GM12878 (cell line): ENCODE measurements around the gene ALMS1. TPM values are rescaled to one million over a fixed set of nuclear protein-coding genes. Genes with fewer than 3 reads are reported as not detected.

Experiments
- CBX5 ChIP-seq: sonication (generic); IDR thresholded peaks from 2 replicates; pipeline ENCODE4 v1.6.1; 2016; ENCODE audit warnings: low read depth, moderate library complexity, mild to moderate bottlenecking, inconsistent platforms
- HDAC6 ChIP-seq: fragments of 200-600 bp; sonication (generic); IDR thresholded peaks from one replicate; pipeline ENCODE4 v1.8.0; 2017; ENCODE audit warnings: antibody characterized with exemption; ENCODE audit not compliant: unreplicated experiment
- KLF5 ChIP-seq: fragments of 450-650 bp; IDR thresholded peaks from 2 replicates; pipeline ENCODE4 v1.6.1; 2014; ENCODE audit warnings: mild to moderate bottlenecking; ENCODE audit not compliant: partially characterized antibody
- NFYB ChIP-seq: IDR thresholded peaks from 2 replicates; pipeline ENCODE4 v1.6.1; 2011; ENCODE audit warnings: low read depth, mild to moderate bottlenecking, low read length, improper control_type of control experiment, moderate library complexity; ENCODE audit not compliant: insufficient read depth
- RUNX3 ChIP-seq: IDR thresholded peaks from 2 replicates; pipeline ENCODE4 v1.6.1; 2012; ENCODE audit warnings: low read length, inconsistent platforms
- TCF12 ChIP-seq: IDR thresholded peaks from 2 replicates; pipeline ENCODE4 v1.6.1; 2011; ENCODE audit warnings: low read depth, mild to moderate bottlenecking, low read length
- USF2 ChIP-seq: IDR thresholded peaks from 2 replicates; pipeline ENCODE4 v1.6.1; 2011; ENCODE audit warnings: low read depth, low read length, improper control_type of control experiment, borderline replicate concordance
- ZBTB40 ChIP-seq: fragments of 450-650 bp; IDR thresholded peaks from 2 replicates; pipeline ENCODE4 v1.6.1; 2016; ENCODE audit warnings: mild to moderate bottlenecking, moderate library complexity, borderline replicate concordance
- polyA plus RNA-seq, 11 experiments: library from polyadenylated mRNA; depleted of rRNA in 4 of 11; unstranded in 6 of 11; stranded (reverse) in 5 of 11; fragments of >200 nt; fragmentation: Nextera tagmentation in 4 of 11; fragmentation: Illumina TruSeq in 1 of 11; extraction: Ambion mirVana in 4 of 11; extraction: Trizol in 1 of 11; gene quantifications; 1 replicate in 1 of 11; 2 replicates in 10 of 11; pipeline versions ENCODE4 v1.2.1 to v1.2.3, GENCODE V29; 2011 to 2016; ENCODE audit warnings: inconsistent platforms in 2 of 11, missing spikeins in 2 of 11, low read depth in 1 of 11
- total RNA-seq, 4 experiments: library from RNA; depleted of rRNA in 3 of 4; stranded (reverse); fragments of >200 nt in 3 of 4; fragmentation: Illumina TruSeq in 1 of 4; extraction: Trizol in 1 of 4; gene quantifications; 2 replicates each; pipeline versions ENCODE4 v1.2.1 to v1.2.3, GENCODE V29; 2013 to 2021

Gene ALMS1
- total and polyA plus RNA-seq, 10 of the 15 experiments (the other 5 are each of a cell fraction or from before 2014, with no cell fraction given) = 1.1 to 25.8 (median 10.6) TPM

GRCh38 chr2:73451263-73451972 lies 65.8 kb downstream of the ALMS1 start (continued):
- no peak for TF ChIP-seq USF2
- 0 out of 2 replicates have a peak, but pooled peaks have one; percentile 10 for TF ChIP-seq TCF12
- no peak for TF ChIP-seq RUNX3
- TF ChIP-seq NFYB = no peak
- no peak for TF ChIP-seq HDAC6
- TF ChIP-seq KLF5 = no peak
- 0 out of 2 replicates have a peak, but pooled peaks have one; percentile 62 for TF ChIP-seq CBX5
- no peak for TF ChIP-seq ZBTB40
